Pancreas (tissue), 10 donors: ENCODE data around the gene DLG3. TPM values are rescaled to one million over a fixed set of nuclear protein-coding genes. Genes with fewer than 3 reads are reported as not detected.

Source experiments
- ATAC-seq, 4 donors: fragments of 200-7000 bp; cut with Tn5 transposase; one replicate each; pipeline versions ENCODE4 v1.8.0 to v1.9.1; 2020; ENCODE audit warnings: mild to moderate bottlenecking in 4 of 4, moderate library complexity in 4 of 4
- DNase-seq, 6 donors: peaks; one replicate each; pipeline ENCODE4 v3.0.0-alpha.2; 2020
- FAIRE-seq: peaks from 2 replicates; lab custom pipeline; 2012; peaks lifted over from hg19 to GRCh38; lab: Jason Lieb, UNC
- H3K27ac ChIP-seq, 4 donors: fragments of 200-600 bp; sonication (generic); 1 replicate in 3 of 4; 2 replicates in 1 of 4; pipeline versions ENCODE4 v1.5.0 to v1.8.0; 2020
- H3K27me3 ChIP-seq, 4 donors: fragments of 200-600 bp; one replicate each; pipeline ENCODE4 v1.8.0; 2021
- H3K36me3 ChIP-seq, 3 donors: fragments of 200-600 bp; sonication (generic) in 1 of 3; one replicate each; pipeline versions ENCODE4 v1.5.0 to v1.8.0; 2020 to 2021
- H3K4me1 ChIP-seq, 3 donors: fragments of 200-600 bp; one replicate each; pipeline ENCODE4 v1.8.0; 2021
- H3K4me3 ChIP-seq, 4 donors: fragments of 200-600 bp; sonication (generic) in 2 of 4; one replicate each; pipeline versions ENCODE4 v1.5.0 to v1.8.0; 2020 to 2021
- H3K9me3 ChIP-seq, 4 donors: fragments of 200-600 bp; one replicate each; pipeline ENCODE4 v1.8.0; 2021
- WGBS, 2 donors: extraction: QIAGEN DNeasy Blood & Tissue Kit; methylation state at CpG; one replicate each; pipeline ENCODE4 v1.1.7; 2013; 5-methylcytosine and 5-hydroxymethylcytosine counted together
- intact Hi-C, 3 donors: fragments of 100-400 bp; cut with DNase I; formaldehyde crosslinking; loops; one replicate each; pipeline versions ENCODE4 v1.11.1 to v1.14.2; 2022
- polyA plus RNA-seq, 2 donors: library from polyadenylated mRNA; stranded (reverse); fragments of 200-250 nt; gene quantifications; one replicate each; pipeline ENCODE4 v1.2.3, GENCODE V29; 2013
- total RNA-seq, 6 donors: library from RNA; stranded (reverse); fragmentation: NEBNext Ultra II Directional in 4 of 6; extraction: Animal tissue kit (Norgen Biotek cat#: 25700) in 4 of 6; gene quantifications; one replicate each; pipeline versions ENCODE4 v1.2.1 to v1.2.4, GENCODE V29; 2021 to 2023
- TF ChIP-seq, protein P1 (sequence below), 4 donors: fragments of 200-600 bp; sonication (generic) in 3 of 4; IDR thresholded peaks; one replicate each; pipeline versions ENCODE4 v1.5.0 to v1.8.0; 2021; ENCODE audit warnings: antibody characterized with exemption in 4 of 4
- donor health status: healthy with polysubstance abuse.
- donor health status: DM: no; HTN: no; CAD: no; lungs with moderate emphysema.
- donor health status: DM: no; HTN: no; CAD: no.
- donor health status: control.
- donor health status: control.
- donor health status: Bipolar disorder and iron deficiency.
- donor health status: DM: yes; HTN: yes; CAD: no.
- donor health status: DM: no; HTN: no; CAD: no.
- donor health status: DM: no; HTN: no; CAD: no.
- donor health status: DM: yes; HTN: yes; CAD: no.

DLG3 gene
- total and polyA plus RNA-seq, 8 donors = 18.7 to 55.7 (median 43.2) TPM

DNA sequence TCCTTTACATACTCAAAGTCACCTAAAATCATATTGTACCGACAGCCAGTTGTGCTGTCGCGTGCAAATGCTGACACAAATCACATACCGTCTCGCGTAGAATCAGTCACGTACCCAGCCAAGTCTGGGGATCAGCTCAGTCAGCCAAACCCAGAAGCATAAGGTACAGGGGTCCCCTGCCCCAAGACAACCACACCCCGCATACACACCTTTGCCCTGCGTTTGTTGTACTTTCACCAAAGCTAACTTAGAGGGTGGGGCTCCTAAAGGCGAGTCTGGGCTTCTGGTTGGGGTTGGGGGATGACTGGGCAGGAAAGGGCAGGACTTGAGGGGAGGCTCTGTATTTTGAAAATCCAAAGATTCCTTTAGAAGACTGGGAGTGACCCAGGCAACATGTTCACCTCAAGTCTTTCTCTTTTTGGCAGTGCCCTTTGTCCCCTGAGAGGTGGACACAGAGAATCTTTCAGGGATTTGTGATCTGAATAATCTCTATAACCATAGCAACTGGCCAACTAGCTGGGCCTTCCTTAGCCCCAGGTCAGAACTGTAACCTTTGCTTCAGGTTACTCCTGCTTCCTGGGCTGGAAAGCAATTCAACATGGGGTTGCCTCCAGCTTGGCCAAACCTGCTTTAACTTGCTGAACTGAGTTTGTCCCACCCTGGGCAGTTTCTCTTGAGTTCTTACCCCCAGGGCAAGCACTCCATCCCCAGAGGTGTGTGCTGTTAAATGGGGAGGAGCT is 20.5 kb upstream of the DLG3 start:
- H3K4me3 ChIP-seq = no peak overlapping the region
- DNase-seq (no peak), ATAC-seq (no peak), FAIRE-seq (no peak)
- H3K36me3 ChIP-seq = no peaks in the 10 kb centered on the region
- TF ChIP-seq, protein P1, sequence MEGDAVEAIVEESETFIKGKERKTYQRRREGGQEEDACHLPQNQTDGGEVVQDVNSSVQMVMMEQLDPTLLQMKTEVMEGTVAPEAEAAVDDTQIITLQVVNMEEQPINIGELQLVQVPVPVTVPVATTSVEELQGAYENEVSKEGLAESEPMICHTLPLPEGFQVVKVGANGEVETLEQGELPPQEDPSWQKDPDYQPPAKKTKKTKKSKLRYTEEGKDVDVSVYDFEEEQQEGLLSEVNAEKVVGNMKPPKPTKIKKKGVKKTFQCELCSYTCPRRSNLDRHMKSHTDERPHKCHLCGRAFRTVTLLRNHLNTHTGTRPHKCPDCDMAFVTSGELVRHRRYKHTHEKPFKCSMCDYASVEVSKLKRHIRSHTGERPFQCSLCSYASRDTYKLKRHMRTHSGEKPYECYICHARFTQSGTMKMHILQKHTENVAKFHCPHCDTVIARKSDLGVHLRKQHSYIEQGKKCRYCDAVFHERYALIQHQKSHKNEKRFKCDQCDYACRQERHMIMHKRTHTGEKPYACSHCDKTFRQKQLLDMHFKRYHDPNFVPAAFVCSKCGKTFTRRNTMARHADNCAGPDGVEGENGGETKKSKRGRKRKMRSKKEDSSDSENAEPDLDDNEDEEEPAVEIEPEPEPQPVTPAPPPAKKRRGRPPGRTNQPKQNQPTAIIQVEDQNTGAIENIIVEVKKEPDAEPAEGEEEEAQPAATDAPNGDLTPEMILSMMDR (IDR thresholded peaks at IDR 0.05) = no peak
- H3K27me3 ChIP-seq = peaks cover 0 to 16% (median 0%) of the 10 kb centered on the region in 4 donors
- H3K27ac ChIP-seq = no peak overlapping the region
- no peaks in the 10 kb centered on the region for H3K4me1 ChIP-seq
- H3K9me3 ChIP-seq = no peaks in the 10 kb centered on the region
- intact Hi-C loops = loop anchor here in 1 of 3 donors (10.0 kb wide), 1 partner anchor 241 kb away; no protein-coding TSS in a partner anchor
- 74 to 87% methylated on average over 10 of the region's 10 CpGs for WGBS, 2 donors

DNA sequence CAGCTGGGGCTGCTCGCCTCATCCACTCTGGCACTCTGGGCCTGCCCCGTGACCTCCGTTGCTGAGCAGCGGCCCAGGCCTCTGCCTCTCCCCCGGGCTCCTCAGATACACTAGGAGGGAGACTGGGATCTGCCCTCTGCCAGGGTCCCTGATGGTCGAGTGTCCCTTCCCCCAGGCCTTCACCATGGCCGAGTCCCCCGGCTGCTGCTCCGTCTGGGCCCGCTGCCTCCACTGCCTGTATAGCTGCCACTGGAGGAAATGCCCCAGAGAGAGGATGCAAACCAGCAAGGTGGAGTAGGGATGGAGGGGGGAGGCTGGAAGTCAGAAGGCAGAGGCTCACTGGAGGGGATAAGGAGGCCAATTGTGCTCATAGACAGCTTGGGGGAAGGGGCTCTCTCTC is 19.8 kb upstream of the DLG3 start:
- ATAC-seq = no peak
- no peak overlapping the region for H3K27ac ChIP-seq
- WGBS, 2 donors = 81 to 89% methylated on average over 10 of the region's 10 CpGs

DNA sequence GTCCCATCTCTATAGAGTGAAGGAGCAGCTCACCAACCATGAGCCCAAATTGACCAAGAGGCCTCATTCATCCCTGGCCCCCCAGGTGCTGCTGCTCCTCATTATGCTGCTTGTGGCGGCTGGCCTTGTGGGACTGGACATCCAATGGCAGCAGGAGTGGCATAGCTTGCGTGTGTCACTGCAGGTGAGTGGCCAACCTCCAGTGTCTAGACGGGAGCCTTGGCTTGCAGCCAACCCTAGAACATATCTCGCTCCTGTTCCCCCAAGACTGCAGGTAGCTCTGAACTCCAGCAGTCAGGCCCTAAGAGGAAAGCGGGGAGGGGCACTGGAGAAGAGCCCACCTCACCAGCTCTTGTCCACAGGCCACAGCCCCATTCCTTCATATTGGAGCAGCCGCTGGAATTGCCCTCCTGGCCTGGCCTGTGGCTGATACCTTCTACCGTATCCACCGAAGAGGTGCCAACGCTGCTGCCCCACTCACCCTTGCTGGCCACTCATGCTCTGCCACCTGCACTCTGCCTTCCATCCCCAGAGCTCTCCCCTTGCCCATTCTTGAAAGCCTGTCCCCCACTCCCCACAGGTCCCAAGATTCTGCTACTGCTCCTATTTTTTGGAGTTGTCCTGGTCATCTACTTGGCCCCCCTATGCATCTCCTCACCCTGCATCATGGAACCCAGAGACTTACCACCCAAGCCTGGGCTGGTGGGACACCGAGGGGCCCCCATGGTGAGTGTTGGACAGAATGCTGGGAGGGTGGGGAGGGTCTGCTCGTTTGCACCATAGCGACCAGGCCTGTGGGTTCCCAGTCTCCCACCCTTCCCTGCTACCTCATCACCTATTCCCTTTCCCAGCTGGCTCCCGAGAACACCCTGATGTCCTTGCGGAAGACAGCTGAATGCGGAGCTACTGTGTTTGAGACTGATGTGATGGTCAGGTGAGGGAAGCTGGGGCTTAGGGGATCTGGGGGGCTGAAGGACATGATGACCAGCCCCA is 18.1 kb upstream of the DLG3 start:
- Histone ChIP-seq H3K27me3 (peaks cover 0 to 11% (median 0%) of the 10 kb centered on the region in 4 donors), H3K4me3 (no peak overlapping the region), H3K4me1 (no peaks in the 10 kb centered on the region), H3K27ac (no peak overlapping the region), H3K9me3 (no peaks in the 10 kb centered on the region), H3K36me3 (no peaks in the 10 kb centered on the region)
- WGBS, 2 donors = 74 to 80% methylated on average over 15 of the region's 15 CpGs
- FAIRE-seq (no peak), DNase-seq (no peak), ATAC-seq (no peak)
- intact Hi-C loops = loop anchor here in 1 of 3 donors (10.0 kb wide), 1 partner anchor 238 kb away; no protein-coding TSS in a partner anchor
- TF ChIP-seq, protein P1 (IDR thresholded peaks at IDR 0.05) = no peak

More for the DNA sequence above, 19.8 kb upstream of the DLG3 start:
- no peak for FAIRE-seq
- Histone ChIP-seq H3K36me3 (no peaks in the 10 kb centered on the region), H3K4me3 (no peak overlapping the region), H3K27me3 (peaks cover 0 to 16% (median 0%) of the 10 kb centered on the region in 4 donors), H3K9me3 (no peaks in the 10 kb centered on the region), H3K4me1 (no peaks in the 10 kb centered on the region)
- TF ChIP-seq, protein P1 (IDR thresholded peaks at IDR 0.05) = no peak
- intact Hi-C loops = loop anchor here in 1 of 3 donors (10.0 kb wide), 1 partner anchor 240 kb away; no protein-coding TSS in a partner anchor
- peak in 1 of 6 donors; percentile 48 for DNase-seq

DNA sequence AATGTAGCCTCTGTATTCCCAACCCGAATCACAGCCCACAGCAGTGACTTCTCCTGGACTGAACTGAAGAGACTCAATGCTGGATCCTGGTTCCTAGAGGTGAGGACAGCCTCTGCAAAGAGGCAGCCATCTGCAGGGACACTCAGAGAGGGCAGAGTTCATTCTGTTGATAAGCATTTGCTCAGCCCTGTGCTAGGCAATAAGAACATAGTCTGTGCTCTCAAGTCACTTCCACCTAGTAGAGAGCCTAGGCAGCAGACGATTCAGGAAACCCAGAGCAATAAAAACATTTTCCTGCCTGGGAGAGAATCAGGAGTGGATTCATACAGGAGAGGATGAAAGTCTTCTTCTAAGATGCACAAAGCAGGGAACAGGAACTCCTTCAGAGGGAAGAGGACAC is 17.3 kb upstream of the DLG3 start:
- intact Hi-C loops = loop anchor here in 1 of 3 donors (10.0 kb wide), 1 partner anchor 237 kb away; no protein-coding TSS in a partner anchor
- no peak overlapping the region for H3K27ac ChIP-seq
- ATAC-seq (no peak), FAIRE-seq (no peak), DNase-seq (no peak)
- 56 to 60% methylated on average over 2 of the region's 2 CpGs for WGBS, 2 donors
- H3K27me3 ChIP-seq = peaks cover 0 to 11% (median 0%) of the 10 kb centered on the region in 4 donors
- H3K36me3 ChIP-seq = no peaks in the 10 kb centered on the region
- TF ChIP-seq, protein P1 (IDR thresholded peaks at IDR 0.05) = no peak
- no peak overlapping the region for H3K4me3 ChIP-seq
- H3K4me1 ChIP-seq = no peaks in the 10 kb centered on the region
- H3K9me3 ChIP-seq = no peaks in the 10 kb centered on the region
